Measurements from ENCODE around the gene DAB2IP. TPM values are rescaled to one million over a fixed set of nuclear protein-coding genes. Genes with fewer than 3 reads are reported as not detected.

DAB2IP gene
- total RNA-seq, 1 donor from 2014 or later = 41.7 TPM

GRCh38 chr9:121694600-121694999 is 43.2 kb downstream of the DAB2IP start:
- H3K9me3 ChIP-seq (ENCODE audit: insufficient read depth, low read depth, low read length) = no peaks in the 10 kb centered on the region
- FAIRE-seq (no peak), DNase-seq (ENCODE audit: low read depth) (no peak)
- H3K4me3 ChIP-seq (ENCODE audit: insufficient read depth, low read depth, low read length) = no peak overlapping the region
- H3K36me3 ChIP-seq (ENCODE audit: insufficient read depth, low read length) = no peaks in the 10 kb centered on the region
- TF ChIP-seq, protein P1, sequence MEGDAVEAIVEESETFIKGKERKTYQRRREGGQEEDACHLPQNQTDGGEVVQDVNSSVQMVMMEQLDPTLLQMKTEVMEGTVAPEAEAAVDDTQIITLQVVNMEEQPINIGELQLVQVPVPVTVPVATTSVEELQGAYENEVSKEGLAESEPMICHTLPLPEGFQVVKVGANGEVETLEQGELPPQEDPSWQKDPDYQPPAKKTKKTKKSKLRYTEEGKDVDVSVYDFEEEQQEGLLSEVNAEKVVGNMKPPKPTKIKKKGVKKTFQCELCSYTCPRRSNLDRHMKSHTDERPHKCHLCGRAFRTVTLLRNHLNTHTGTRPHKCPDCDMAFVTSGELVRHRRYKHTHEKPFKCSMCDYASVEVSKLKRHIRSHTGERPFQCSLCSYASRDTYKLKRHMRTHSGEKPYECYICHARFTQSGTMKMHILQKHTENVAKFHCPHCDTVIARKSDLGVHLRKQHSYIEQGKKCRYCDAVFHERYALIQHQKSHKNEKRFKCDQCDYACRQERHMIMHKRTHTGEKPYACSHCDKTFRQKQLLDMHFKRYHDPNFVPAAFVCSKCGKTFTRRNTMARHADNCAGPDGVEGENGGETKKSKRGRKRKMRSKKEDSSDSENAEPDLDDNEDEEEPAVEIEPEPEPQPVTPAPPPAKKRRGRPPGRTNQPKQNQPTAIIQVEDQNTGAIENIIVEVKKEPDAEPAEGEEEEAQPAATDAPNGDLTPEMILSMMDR (IDR thresholded peaks at IDR 0.05; ENCODE audit: insufficient read depth, low read depth, low read length) = no peak
- no peak for TF ChIP-seq EZH2 (IDR thresholded peaks at IDR 0.05; ENCODE audit: insufficient read depth, low read length)
- no peak overlapping the region for H3K9ac ChIP-seq (ENCODE audit: low read length)
- no peak overlapping the region for H3K27ac ChIP-seq (ENCODE audit: low read depth, low read length)
- no peak overlapping the region for H3K27ac Mint-ChIP-seq (ENCODE audit: unreplicated experiment)
- H3K4me1 ChIP-seq (ENCODE audit: insufficient read depth, low read length) = peaks cover 10% of the 10 kb centered on the region
- no peak overlapping the region for H3K4me2 ChIP-seq (ENCODE audit: low read length)
- peaks cover 27% of the 10 kb centered on the region for H4K20me1 ChIP-seq (ENCODE audit: insufficient read depth, low read length)
- no peaks in the 10 kb centered on the region for H3K36me3 Mint-ChIP-seq (ENCODE audit: low read depth, unreplicated experiment)
- H3K27me3 Mint-ChIP-seq (ENCODE audit: low read depth, unreplicated experiment) = peaks cover 2% of the 10 kb centered on the region
- peaks cover under 1% of the 10 kb centered on the region for H3K79me2 ChIP-seq (ENCODE audit: insufficient read depth, low read length)
- H3K4me1 Mint-ChIP-seq (ENCODE audit: low read depth, unreplicated experiment) = peaks cover 18% of the 10 kb centered on the region
- H2AFZ ChIP-seq (ENCODE audit: low read depth, low read length) = no peak overlapping the region
- no peak overlapping the region for H3K4me3 Mint-ChIP-seq (ENCODE audit: unreplicated experiment)
- no peaks in the 10 kb centered on the region for H3K27me3 ChIP-seq (ENCODE audit: insufficient read depth, low read length)
- H3K9me3 Mint-ChIP-seq (ENCODE audit: unreplicated experiment) = no peaks in the 10 kb centered on the region

GRCh38 chr9:121696930-121697329 is 45.5 kb downstream of the DAB2IP start:
- no peak overlapping the region for H3K4me3 Mint-ChIP-seq (ENCODE audit: unreplicated experiment)

More at GRCh38 chr9:121696930-121697329, 45.5 kb downstream of the DAB2IP start:
- no peak for DNase-seq (ENCODE audit: low read depth)
- H3K27me3 Mint-ChIP-seq (ENCODE audit: low read depth, unreplicated experiment) = peaks cover 2% of the 10 kb centered on the region
- Histone ChIP-seq H3K4me3 (ENCODE audit: insufficient read depth, low read depth, low read length) (no peak overlapping the region), H4K20me1 (ENCODE audit: insufficient read depth, low read length) (peaks cover 43% of the 10 kb centered on the region), H3K4me1 (ENCODE audit: insufficient read depth, low read length) (peaks cover 28% of the 10 kb centered on the region), H3K9ac (ENCODE audit: low read length) (no peak overlapping the region), H2AFZ (ENCODE audit: low read depth, low read length) (no peak overlapping the region), H3K36me3 (ENCODE audit: insufficient read depth, low read length) (no peaks in the 10 kb centered on the region), H3K27me3 (ENCODE audit: insufficient read depth, low read length) (no peaks in the 10 kb centered on the region), H3K79me2 (ENCODE audit: insufficient read depth, low read length) (peaks cover 24% of the 10 kb centered on the region), H3K9me3 (ENCODE audit: insufficient read depth, low read depth, low read length) (no peaks in the 10 kb centered on the region), H3K27ac (ENCODE audit: low read depth, low read length) (no peak overlapping the region), H3K4me2 (ENCODE audit: low read length) (no peak overlapping the region)
- H3K27ac Mint-ChIP-seq (ENCODE audit: unreplicated experiment) = no peak overlapping the region
- H3K4me1 Mint-ChIP-seq (ENCODE audit: low read depth, unreplicated experiment) = peaks cover 16% of the 10 kb centered on the region
- H3K9me3 Mint-ChIP-seq (ENCODE audit: unreplicated experiment) = no peaks in the 10 kb centered on the region
- peaks cover 7% of the 10 kb centered on the region for H3K36me3 Mint-ChIP-seq (ENCODE audit: low read depth, unreplicated experiment)
- no peak for FAIRE-seq
- TF ChIP-seq, protein P1 (IDR thresholded peaks at IDR 0.05; ENCODE audit: insufficient read depth, low read depth, low read length) = no peak
- no peak for TF ChIP-seq EZH2 (IDR thresholded peaks at IDR 0.05; ENCODE audit: insufficient read depth, low read length)
